Measurements from ENCODE around the gene IP6K3. TPM values are rescaled to one million over a fixed set of nuclear protein-coding genes. Genes with fewer than 3 reads are reported as not detected.

Gene IP6K3
- total RNA-seq, 1 donor from 2014 or later: not detected

GRCh38 chr6:33772902-33773472 is 26.3 kb upstream of the IP6K3 start:
- Mint-ChIP-seq H3K27ac (no peak overlapping the region), H3K4me1 (ENCODE audit: low read depth) (no peaks in the 10 kb centered on the region), H3K9me3 (no peaks in the 10 kb centered on the region), H3K4me3 (no peak overlapping the region), H3K27me3 (ENCODE audit: insufficient read depth) (peaks cover 2% of the 10 kb centered on the region), H3K36me3 (ENCODE audit: low read depth) (peaks cover 28% of the 10 kb centered on the region)
- no peak for DNase-seq (ENCODE audit: low spot score)
- intact Hi-C loops (cut with micrococcal nuclease): no loop called here

GRCh38 chr6:33772082-33772830 is 25.6 kb upstream of the IP6K3 start:
- Mint-ChIP-seq H3K27ac (no peak overlapping the region), H3K27me3 (ENCODE audit: insufficient read depth) (peaks cover 5% of the 10 kb centered on the region), H3K36me3 (ENCODE audit: low read depth) (peaks cover 22% of the 10 kb centered on the region), H3K9me3 (no peaks in the 10 kb centered on the region), H3K4me3 (no peak overlapping the region), H3K4me1 (ENCODE audit: low read depth) (no peaks in the 10 kb centered on the region)
- intact Hi-C loops (cut with micrococcal nuclease): no loop called here
- DNase-seq (ENCODE audit: low spot score): no peak

GRCh38 chr6:33771146-33772081 is 24.7 kb upstream of the IP6K3 start:
- H3K4me1 Mint-ChIP-seq (ENCODE audit: low read depth): no peaks in the 10 kb centered on the region
- H3K9me3 Mint-ChIP-seq: no peaks in the 10 kb centered on the region
- H3K36me3 Mint-ChIP-seq (ENCODE audit: low read depth): peaks cover 18% of the 10 kb centered on the region
- intact Hi-C loops (cut with micrococcal nuclease): loop anchor here (1.0 kb wide), 1 partner anchor 256 kb away; no protein-coding TSS in a partner anchor
- peaks cover 7% of the 10 kb centered on the region for H3K27me3 Mint-ChIP-seq (ENCODE audit: insufficient read depth)
- H3K27ac Mint-ChIP-seq: peak overlapping the region; percentile 13
- DNase-seq (ENCODE audit: low spot score): peak; percentile 38
- H3K4me3 Mint-ChIP-seq: no peak overlapping the region

GRCh38 chr6:33770833-33771145 is 24.1 kb upstream of the IP6K3 start:
- Mint-ChIP-seq H3K9me3 (no peaks in the 10 kb centered on the region), H3K27me3 (ENCODE audit: insufficient read depth) (peaks cover 7% of the 10 kb centered on the region), H3K36me3 (ENCODE audit: low read depth) (peaks cover 11% of the 10 kb centered on the region), H3K4me1 (ENCODE audit: low read depth) (no peaks in the 10 kb centered on the region), H3K27ac (no peak overlapping the region), H3K4me3 (no peak overlapping the region)
- intact Hi-C loops (cut with micrococcal nuclease): loop anchor here (1.0 kb wide), 1 partner anchor 257 kb away; no protein-coding TSS in a partner anchor
- DNase-seq (ENCODE audit: low spot score): no peak

GRCh38 chr6:33770124-33770832 is 23.6 kb upstream of the IP6K3 start:
- Mint-ChIP-seq H3K9me3 (no peaks in the 10 kb centered on the region), H3K27me3 (ENCODE audit: insufficient read depth) (peaks cover 8% of the 10 kb centered on the region), H3K36me3 (ENCODE audit: low read depth) (peaks cover 11% of the 10 kb centered on the region), H3K4me3 (no peak overlapping the region), H3K4me1 (ENCODE audit: low read depth) (no peaks in the 10 kb centered on the region), H3K27ac (no peak overlapping the region)
- no peak for DNase-seq (ENCODE audit: low spot score)
- intact Hi-C loops (cut with micrococcal nuclease): no loop called here

- peaks cover 8% of the 10 kb centered on the region for H3K36me3 Mint-ChIP-seq (ENCODE audit: low read depth)
- H3K9me3 Mint-ChIP-seq: no peaks in the 10 kb centered on the region
- intact Hi-C loops (cut with micrococcal nuclease): loop anchor here (2.0 kb wide), 2 partner anchors 25 to 59 kb away; partner anchors contain the start of gene UQCC2
- no peak for DNase-seq (ENCODE audit: low spot score)
- H3K27me3 Mint-ChIP-seq (ENCODE audit: insufficient read depth): peaks cover 9% of the 10 kb centered on the region
- H3K27ac Mint-ChIP-seq: no peak overlapping the region
- no peak overlapping the region for H3K4me3 Mint-ChIP-seq
- H3K4me1 Mint-ChIP-seq (ENCODE audit: low read depth): no peaks in the 10 kb centered on the region
Observed at GRCh38 chr6:33769248-33769821, 22.6 kb upstream of the IP6K3 start.

GRCh38 chr6:33768644-33769120 is 22.0 kb upstream of the IP6K3 start:
- Mint-ChIP-seq H3K9me3 (no peaks in the 10 kb centered on the region), H3K27ac (no peak overlapping the region), H3K4me3 (no peak overlapping the region), H3K4me1 (ENCODE audit: low read depth) (no peaks in the 10 kb centered on the region), H3K27me3 (ENCODE audit: insufficient read depth) (peaks cover 9% of the 10 kb centered on the region), H3K36me3 (ENCODE audit: low read depth) (peaks cover 8% of the 10 kb centered on the region)
- DNase-seq (ENCODE audit: low spot score): peak; percentile 68
- intact Hi-C loops (cut with micrococcal nuclease): loop anchor here (1.0 to 2.0 kb wide), 3 partner anchors 24 to 386 kb away; partner anchors contain the start of gene UQCC2

GRCh38 chr6:33766921-33767907 is 20.5 kb upstream of the IP6K3 start:
- no peak for DNase-seq (ENCODE audit: low spot score)
- intact Hi-C loops (cut with micrococcal nuclease): no loop called here
- Mint-ChIP-seq H3K4me1 (ENCODE audit: low read depth) (no peaks in the 10 kb centered on the region), H3K27ac (no peak overlapping the region), H3K9me3 (no peaks in the 10 kb centered on the region), H3K27me3 (ENCODE audit: insufficient read depth) (peaks cover 9% of the 10 kb centered on the region), H3K4me3 (no peak overlapping the region), H3K36me3 (ENCODE audit: low read depth) (peaks cover 1% of the 10 kb centered on the region)

GRCh38 chr6:33765368-33765767 is 18.7 kb upstream of the IP6K3 start:
- no peak for DNase-seq (ENCODE audit: low spot score)
- intact Hi-C loops (cut with micrococcal nuclease): no loop called here
- no peak overlapping the region for H3K4me3 Mint-ChIP-seq

GRCh38 chr6:33764036-33764435 is 17.3 kb upstream of the IP6K3 start:
- DNase-seq (ENCODE audit: low spot score): no peak
- peaks cover 9% of the 10 kb centered on the region for H3K27me3 Mint-ChIP-seq (ENCODE audit: insufficient read depth)
- H3K4me3 Mint-ChIP-seq: no peak overlapping the region
- H3K36me3 Mint-ChIP-seq (ENCODE audit: low read depth): no peaks in the 10 kb centered on the region
- no peaks in the 10 kb centered on the region for H3K9me3 Mint-ChIP-seq
- H3K27ac Mint-ChIP-seq: no peak overlapping the region
- H3K4me1 Mint-ChIP-seq (ENCODE audit: low read depth): no peaks in the 10 kb centered on the region
- intact Hi-C loops (cut with micrococcal nuclease): loop anchor here (5.0 kb wide), 1 partner anchor 177 kb away; no protein-coding TSS in a partner anchor

More at GRCh38 chr6:33765368-33765767, 18.7 kb upstream of the IP6K3 start:
- no peaks in the 10 kb centered on the region for H3K9me3 Mint-ChIP-seq
- H3K4me1 Mint-ChIP-seq (ENCODE audit: low read depth): no peaks in the 10 kb centered on the region
- H3K27ac Mint-ChIP-seq: no peak overlapping the region
- H3K36me3 Mint-ChIP-seq (ENCODE audit: low read depth): no peaks in the 10 kb centered on the region
- H3K27me3 Mint-ChIP-seq (ENCODE audit: insufficient read depth): peaks cover 9% of the 10 kb centered on the region

GRCh38 chr6:33763483-33763882 is 16.8 kb upstream of the IP6K3 start:
- DNase-seq (ENCODE audit: low spot score): no peak
- intact Hi-C loops (cut with micrococcal nuclease): loop anchor here (5.0 kb wide), 1 partner anchor 176 kb away; no protein-coding TSS in a partner anchor
- Mint-ChIP-seq H3K4me3 (no peak overlapping the region), H3K27me3 (ENCODE audit: insufficient read depth) (peaks cover 8% of the 10 kb centered on the region), H3K4me1 (ENCODE audit: low read depth) (no peaks in the 10 kb centered on the region), H3K36me3 (ENCODE audit: low read depth) (no peaks in the 10 kb centered on the region), H3K27ac (no peak overlapping the region), H3K9me3 (no peaks in the 10 kb centered on the region)

Data from activated T-helper 1 cell treated with anti-CD3 and anti-CD28 coated beads, Interleukin-12 subunit alpha, Interleukin-12 subunit beta, Interleukin-2, Interleukin-4 antibody, amounts not matched to agents 30 ng/mL and 10 ng/mL and 1 ng/mL, durations not matched to agents 14 hours and 24 hours and 36 hours (primary cell).